ENCODE measurements around the gene SUMO3.

The SUMO3 gene

GRCh38 chr21:44820851-44821250 is 3.0 kb upstream of the SUMO3 start:
- no peak overlapping the region for H3K9ac ChIP-seq (ENCODE audit: low read length)
- peaks cover 17% of the 10 kb centered on the region for H4K20me1 ChIP-seq (ENCODE audit: insufficient read depth, low read length)
- no peak overlapping the region for H3K27ac ChIP-seq (ENCODE audit: low read length)
- no peak overlapping the region for H3K4me3 ChIP-seq (ENCODE audit: low read length)
- H3K4me2 ChIP-seq (ENCODE audit: low read length) = no peak overlapping the region
- no peaks in the 10 kb centered on the region for H3K27me3 ChIP-seq (ENCODE audit: low read depth, low read length)
- no peaks in the 10 kb centered on the region for H3K36me3 ChIP-seq (replicated peaks; ENCODE audit: low read depth, low read length)
- TF ChIP-seq CTCF (IDR thresholded peaks at IDR 0.05; ENCODE audit: low read depth, low read length) (no peak), EZH2phosphoT487 (IDR thresholded peaks at IDR 0.05; ENCODE audit: low read depth) (no peak)
- H2AFZ ChIP-seq (ENCODE audit: low read depth, low read length) = no peak overlapping the region
- peaks cover 10% of the 10 kb centered on the region for H3K4me1 ChIP-seq (ENCODE audit: low read length)
- peaks cover 6% of the 10 kb centered on the region; the same call in 1 of the 2 replicates for H3K9me3 ChIP-seq (ENCODE audit: insufficient read depth, low read length)
- H3K79me2 ChIP-seq (ENCODE audit: low read length) = peaks cover 17% of the 10 kb centered on the region

GRCh38 chr21:44819283-44820243 is 1.7 kb upstream of the SUMO3 start:
- Histone ChIP-seq H2AFZ (ENCODE audit: low read depth, low read length) (no peak overlapping the region), H3K4me2 (ENCODE audit: low read length) (no peak overlapping the region), H3K27ac (ENCODE audit: low read length) (no peak overlapping the region), H4K20me1 (ENCODE audit: insufficient read depth, low read length) (peaks cover 29% of the 10 kb centered on the region), H3K4me3 (ENCODE audit: low read length) (no peak overlapping the region), H3K9ac (ENCODE audit: low read length) (no peak overlapping the region), H3K9me3 (ENCODE audit: insufficient read depth, low read length) (peaks cover 6% of the 10 kb centered on the region; the same call in 1 of the 2 replicates), H3K27me3 (ENCODE audit: low read depth, low read length) (no peaks in the 10 kb centered on the region), H3K79me2 (ENCODE audit: low read length) (peaks cover 30% of the 10 kb centered on the region), H3K4me1 (ENCODE audit: low read length) (peaks cover 10% of the 10 kb centered on the region), H3K36me3 (replicated peaks; ENCODE audit: low read depth, low read length) (no peaks in the 10 kb centered on the region)
- no peak for TF ChIP-seq EZH2phosphoT487 (IDR thresholded peaks at IDR 0.05; ENCODE audit: low read depth)
- no peak for TF ChIP-seq CTCF (IDR thresholded peaks at IDR 0.05; ENCODE audit: low read depth, low read length)

GRCh38 chr21:44818640-44819011 is 764 bp upstream of the SUMO3 start:
- no peaks in the 10 kb centered on the region for H3K27me3 ChIP-seq (ENCODE audit: low read depth, low read length)
- H3K9ac ChIP-seq (ENCODE audit: low read length) = peak overlapping the region; percentile 93
- TF ChIP-seq CTCF (IDR thresholded peaks at IDR 0.05; ENCODE audit: low read depth, low read length) (no peak), EZH2phosphoT487 (IDR thresholded peaks at IDR 0.05; ENCODE audit: low read depth) (no peak)
- no peaks in the 10 kb centered on the region for H3K36me3 ChIP-seq (replicated peaks; ENCODE audit: low read depth, low read length)
- peak overlapping the region; percentile 95 for H3K4me3 ChIP-seq (ENCODE audit: low read length)
- peaks cover 6% of the 10 kb centered on the region; the same call in 1 of the 2 replicates for H3K9me3 ChIP-seq (ENCODE audit: insufficient read depth, low read length)
- H3K4me1 ChIP-seq (ENCODE audit: low read length) = peaks cover 10% of the 10 kb centered on the region
- peaks cover 39% of the 10 kb centered on the region for H3K79me2 ChIP-seq (ENCODE audit: low read length)
- H3K27ac ChIP-seq (ENCODE audit: low read length) = peak overlapping the region; percentile 52
- peaks cover 29% of the 10 kb centered on the region for H4K20me1 ChIP-seq (ENCODE audit: insufficient read depth, low read length)
- H3K4me2 ChIP-seq (ENCODE audit: low read length) = peak overlapping the region; percentile 88
- peak overlapping the region; percentile 94; the same call in 1 of the 2 replicates for H2AFZ ChIP-seq (ENCODE audit: low read depth, low read length)

- H2AFZ ChIP-seq (ENCODE audit: low read depth, low read length) = no peak overlapping the region
- peaks cover under 1% of the 10 kb centered on the region; the same call in 1 of the 2 replicates for H3K9me3 ChIP-seq (ENCODE audit: insufficient read depth, low read length)
- H3K4me2 ChIP-seq (ENCODE audit: low read length) = peak overlapping the region; percentile 88
- peak overlapping the region; percentile 93 for H3K9ac ChIP-seq (ENCODE audit: low read length)
- no peak overlapping the region; the same call in 1 of the 2 replicates for H3K27ac ChIP-seq (ENCODE audit: low read length)
- H3K36me3 ChIP-seq (replicated peaks; ENCODE audit: low read depth, low read length) = no peaks in the 10 kb centered on the region
- peaks cover 10% of the 10 kb centered on the region for H3K4me1 ChIP-seq (ENCODE audit: low read length)
- no peaks in the 10 kb centered on the region for H3K27me3 ChIP-seq (ENCODE audit: low read depth, low read length)
- TF ChIP-seq CTCF (IDR thresholded peaks at IDR 0.05; ENCODE audit: low read depth, low read length) (no peak), EZH2phosphoT487 (IDR thresholded peaks at IDR 0.05; ENCODE audit: low read depth) (no peak)
- peak overlapping the region; percentile 95 for H3K4me3 ChIP-seq (ENCODE audit: low read length)
- H3K79me2 ChIP-seq (ENCODE audit: low read length) = peaks cover 51% of the 10 kb centered on the region
- peaks cover 33% of the 10 kb centered on the region for H4K20me1 ChIP-seq (ENCODE audit: insufficient read depth, low read length)
Observed at GRCh38 chr21:44817506-44817880, 369 bp downstream of the SUMO3 start.

All from OCI-LY3 (cell line).